SK-N-SH treated with all-trans-retinoic acid at 6 μM for 48 hours (cell line): ENCODE data around the gene ACADVL.

ENCODE experiments used
- ISL1 ChIP-seq: fragments of 250-450 bp; sonication (Bioruptor Pico); IDR thresholded peaks from 2 replicates; pipeline ENCODE4 v2.1.2; 2022; ENCODE audit warnings: mild to moderate bottlenecking, moderate library complexity
- PPARA ChIP-seq: fragments of 250-450 bp; sonication (Bioruptor Pico); IDR thresholded peaks from 2 replicates; pipeline ENCODE4 v1.5.0; 2020; ENCODE audit warnings: mild to moderate bottlenecking, borderline replicate concordance
- TCF4 ChIP-seq: fragments of 250-450 bp; sonication (Bioruptor Pico); IDR thresholded peaks from 2 replicates; pipeline ENCODE4 v1.8.0; 2021; ENCODE audit warnings: mild to moderate bottlenecking, moderate library complexity, borderline replicate concordance
- TOX ChIP-seq: fragments of 250-450 bp; sonication (Bioruptor Pico); IDR thresholded peaks from 2 replicates; pipeline ENCODE4 v1.8.0; 2021; ENCODE audit warnings: mild to moderate bottlenecking, moderate library complexity, borderline replicate concordance
- ZFP30 ChIP-seq: fragments of 450-650 bp; formaldehyde crosslinking; IDR thresholded peaks from 2 replicates; pipeline ENCODE4 v1.5.0; 2022; ENCODE audit warnings: mild to moderate bottlenecking, moderate library complexity
- ZNF8 ChIP-seq: fragments of 450-650 bp; formaldehyde crosslinking; IDR thresholded peaks from 2 replicates; pipeline ENCODE4 v1.5.0; 2020; ENCODE audit warnings: mild to moderate bottlenecking, moderate library complexity
- TF ChIP-seq, protein P1 (sequence below): fragments of 250-450 bp; sonication (Bioruptor Pico); IDR thresholded peaks from 2 replicates; pipeline ENCODE4 v1.5.1; 2020; ENCODE audit warnings: low read depth, mild to moderate bottlenecking, moderate library complexity

DNA sequence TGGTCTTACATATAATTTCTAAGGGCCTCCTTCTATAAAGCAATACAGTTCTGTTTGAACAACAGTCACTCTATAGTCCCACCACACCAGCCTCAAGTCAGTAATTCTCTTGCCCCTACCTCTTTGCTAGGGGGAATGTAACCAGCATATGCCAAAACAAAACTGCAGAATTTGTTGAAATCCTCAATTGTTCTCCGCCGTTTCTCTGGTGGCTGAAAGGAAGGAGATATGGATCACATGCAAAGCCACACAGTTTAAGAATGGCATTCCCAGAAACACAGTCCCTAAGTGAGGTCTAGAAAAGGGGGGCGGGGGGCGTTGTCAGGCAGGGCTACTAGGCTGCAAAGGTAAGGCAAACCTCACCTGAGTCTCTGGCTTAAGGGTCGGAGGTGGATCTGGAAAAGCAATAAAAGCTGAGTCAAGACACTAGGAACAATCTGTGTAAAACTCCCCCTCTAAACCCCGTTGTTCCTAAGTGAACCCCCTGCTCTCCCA lies 17.6 kb downstream of the ACADVL start:
- TF ChIP-seq TOX (CRISPR knock-in tag): no peak
- no peak for TF ChIP-seq ZNF8 (CRISPR knock-in tag)
- TF ChIP-seq PPARA (CRISPR knock-in tag): no peak
- TF ChIP-seq TCF4: no peak
- no peak for TF ChIP-seq ZFP30 (CRISPR knock-in tag)
- TF ChIP-seq ISL1 (CRISPR knock-in tag): no peak
- TF ChIP-seq, protein P1, sequence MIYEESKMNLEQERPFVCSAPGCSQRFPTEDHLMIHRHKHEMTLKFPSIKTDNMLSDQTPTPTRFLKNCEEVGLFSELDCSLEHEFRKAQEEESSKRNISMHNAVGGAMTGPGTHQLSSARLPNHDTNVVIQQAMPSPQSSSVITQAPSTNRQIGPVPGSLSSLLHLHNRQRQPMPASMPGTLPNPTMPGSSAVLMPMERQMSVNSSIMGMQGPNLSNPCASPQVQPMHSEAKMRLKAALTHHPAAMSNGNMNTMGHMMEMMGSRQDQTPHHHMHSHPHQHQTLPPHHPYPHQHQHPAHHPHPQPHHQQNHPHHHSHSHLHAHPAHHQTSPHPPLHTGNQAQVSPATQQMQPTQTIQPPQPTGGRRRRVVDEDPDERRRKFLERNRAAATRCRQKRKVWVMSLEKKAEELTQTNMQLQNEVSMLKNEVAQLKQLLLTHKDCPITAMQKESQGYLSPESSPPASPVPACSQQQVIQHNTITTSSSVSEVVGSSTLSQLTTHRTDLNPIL (CRISPR knock-in tag): no peak
